ENCODE results near the gene UGT8.

Gene UGT8

DNA sequence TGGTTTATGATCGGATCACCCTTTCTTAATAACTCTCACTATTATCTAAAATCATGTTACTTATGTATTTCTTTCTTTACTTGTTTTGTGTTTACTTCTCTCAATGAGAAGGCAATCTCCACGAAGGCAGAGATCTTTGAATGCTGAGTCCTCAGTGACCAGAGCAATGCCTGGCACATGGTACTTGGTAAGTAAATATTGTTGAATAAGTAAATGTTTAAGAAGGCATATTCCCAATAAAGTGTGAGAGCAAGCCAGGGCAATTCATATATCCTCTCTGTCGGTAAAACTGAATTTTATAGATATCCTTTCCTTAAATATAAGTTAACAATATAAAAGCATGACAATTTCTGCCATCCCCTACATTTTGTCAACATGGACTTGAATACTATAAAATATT lies 94.4 kb downstream of the UGT8 start:
- no peak for DNase-seq (ENCODE audit: low read depth)

DNA sequence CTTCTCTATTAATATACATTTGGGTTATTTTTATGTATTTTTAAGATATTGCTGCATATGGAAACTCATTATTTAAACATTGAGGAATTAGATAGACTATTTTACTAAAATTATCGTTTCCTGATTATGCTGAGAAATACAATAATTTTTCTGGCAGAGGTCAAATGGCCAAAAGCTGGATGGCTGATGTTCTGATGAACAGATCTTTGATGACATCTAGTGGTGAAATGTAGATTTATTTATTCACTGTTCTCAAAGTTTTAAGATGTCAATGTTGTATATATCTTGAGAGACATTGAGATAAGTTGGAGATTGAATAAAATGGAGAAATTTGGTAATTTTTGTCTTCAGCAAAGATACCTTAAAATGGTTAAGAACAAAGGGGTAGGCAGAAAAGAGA lies 96.2 kb downstream of the UGT8 start:
- DNase-seq (ENCODE audit: low read depth), result no peak

DNA sequence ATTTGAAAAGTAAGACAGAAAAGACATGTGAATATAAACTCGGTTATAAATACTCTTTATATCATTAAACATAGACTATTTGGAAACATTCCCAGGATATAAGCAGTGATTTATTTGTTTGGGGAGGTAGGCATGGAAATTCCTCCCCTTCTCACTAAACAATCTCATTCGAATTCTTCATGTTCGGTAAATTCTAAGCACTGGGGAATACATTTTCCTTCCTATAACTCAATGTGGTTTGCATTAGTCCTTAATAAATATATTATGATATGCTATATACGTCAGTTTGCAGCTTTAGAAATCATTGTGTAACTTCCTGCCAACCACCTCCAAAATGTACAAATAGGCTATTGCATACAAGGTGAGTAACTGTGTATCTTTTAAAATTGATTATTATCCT lies 99.6 kb downstream of the UGT8 start:
- no peak for DNase-seq (ENCODE audit: low read depth)

DNA sequence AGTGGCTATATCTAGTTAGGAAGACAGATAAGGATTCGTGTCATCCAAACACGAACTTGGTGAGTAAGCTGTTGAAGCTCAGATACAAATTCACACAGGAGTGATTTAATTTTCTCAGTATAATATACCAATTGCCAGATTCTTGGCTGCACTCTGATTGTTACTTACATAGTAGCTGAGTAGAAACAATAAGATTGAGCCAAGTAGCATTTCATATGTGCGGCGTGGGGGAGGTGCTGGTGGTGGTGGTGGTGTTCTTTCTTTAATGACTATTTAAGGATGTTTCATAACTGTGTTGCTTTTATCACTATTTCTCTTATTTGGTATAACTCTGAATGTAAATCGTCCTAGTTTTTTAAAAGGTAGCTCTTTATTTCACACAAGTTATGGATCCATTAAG lies 102.9 kb downstream of the UGT8 start:
- no peak for DNase-seq (ENCODE audit: low read depth)

DNA sequence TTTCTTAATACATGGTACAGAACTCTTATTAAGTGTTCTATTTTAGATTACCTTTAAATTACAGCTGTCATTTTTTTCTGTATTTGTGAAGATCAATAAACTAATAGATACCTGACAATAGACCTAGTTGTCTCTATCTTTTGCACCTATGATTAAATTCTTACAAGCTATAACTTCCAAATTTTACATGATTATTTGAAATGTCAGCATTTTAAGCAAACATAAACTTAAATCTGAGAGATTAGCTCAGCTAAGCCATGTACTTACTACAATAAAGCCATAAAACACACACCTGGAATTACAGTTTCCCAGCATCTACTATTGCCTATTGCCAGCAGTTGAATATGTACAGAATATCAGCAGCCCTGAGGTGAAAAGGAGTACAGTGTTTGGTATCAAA lies 118.8 kb downstream of the UGT8 start:
- no peak for DNase-seq (ENCODE audit: low read depth)

DNA sequence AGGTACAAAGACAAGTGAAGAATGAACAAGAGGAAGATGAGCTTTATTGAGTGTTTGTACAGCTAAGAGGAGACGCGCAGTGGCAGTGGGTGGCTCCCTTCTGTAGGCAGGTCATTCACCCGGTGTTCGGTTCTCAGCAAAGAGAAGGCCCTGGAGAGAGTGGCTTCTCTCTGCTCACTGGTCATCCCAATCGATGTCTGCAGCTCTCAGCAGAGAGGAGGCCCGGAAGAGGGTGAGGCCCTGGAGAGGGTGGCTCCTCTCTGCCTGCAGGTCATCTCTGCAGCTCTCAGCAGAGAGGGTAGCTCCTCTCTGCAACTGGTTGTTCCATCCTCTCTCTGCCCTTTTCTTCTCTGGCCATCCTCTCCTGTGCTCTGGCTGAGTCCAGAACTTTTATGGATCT lies 126.5 kb downstream of the UGT8 start:
- no peak for DNase-seq (ENCODE audit: low read depth)

DNA sequence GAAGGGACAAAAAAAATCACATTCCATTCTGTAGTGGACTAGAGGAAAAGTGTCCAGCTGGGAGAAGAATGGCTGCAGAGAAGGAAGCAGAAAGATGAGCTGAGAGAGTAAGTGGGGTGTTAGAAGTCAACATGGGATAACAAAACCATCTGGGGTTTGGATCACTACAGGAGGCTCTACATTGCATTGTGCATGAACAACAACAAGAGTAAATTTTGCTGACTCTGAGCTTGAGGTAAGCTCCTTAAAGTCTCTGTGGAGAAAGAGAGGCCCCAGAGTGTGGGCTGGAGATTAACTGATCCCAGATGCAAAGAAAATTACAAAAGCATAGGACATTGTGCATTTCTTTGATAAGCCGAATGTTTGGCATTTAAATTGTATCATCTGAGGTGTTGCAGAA lies 128.9 kb downstream of the UGT8 start:
- DNase-seq (ENCODE audit: low read depth), result no peak

Measured in T-helper 22 cell (primary cell).